Measurements from ENCODE around the gene SIM2.

DNA sequence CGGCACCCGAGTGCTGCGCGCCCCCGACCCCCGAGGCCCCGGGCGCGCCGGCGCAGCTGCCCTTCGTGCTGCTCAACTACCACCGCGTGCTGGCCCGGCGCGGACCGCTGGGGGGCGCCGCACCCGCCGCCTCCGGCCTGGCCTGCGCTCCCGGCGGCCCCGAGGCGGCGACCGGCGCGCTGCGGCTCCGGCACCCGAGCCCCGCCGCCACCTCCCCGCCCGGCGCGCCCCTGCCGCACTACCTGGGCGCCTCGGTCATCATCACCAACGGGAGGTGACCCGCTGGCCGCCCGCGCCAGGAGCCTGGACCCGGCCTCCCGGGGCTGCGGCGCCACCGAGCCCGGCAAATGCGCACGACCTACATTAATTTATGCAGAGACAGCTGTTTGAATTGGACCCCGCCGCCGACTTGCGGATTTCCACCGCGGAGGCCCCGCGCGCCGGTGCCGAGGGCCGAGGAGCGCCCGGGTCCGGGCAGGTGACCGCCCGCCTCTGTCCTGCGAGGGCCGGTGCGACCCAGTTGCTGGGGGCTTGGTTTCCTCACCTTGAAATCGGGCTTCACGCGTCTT is 49.0 kb downstream of the SIM2 start:
- TF ChIP-seq, protein P1, sequence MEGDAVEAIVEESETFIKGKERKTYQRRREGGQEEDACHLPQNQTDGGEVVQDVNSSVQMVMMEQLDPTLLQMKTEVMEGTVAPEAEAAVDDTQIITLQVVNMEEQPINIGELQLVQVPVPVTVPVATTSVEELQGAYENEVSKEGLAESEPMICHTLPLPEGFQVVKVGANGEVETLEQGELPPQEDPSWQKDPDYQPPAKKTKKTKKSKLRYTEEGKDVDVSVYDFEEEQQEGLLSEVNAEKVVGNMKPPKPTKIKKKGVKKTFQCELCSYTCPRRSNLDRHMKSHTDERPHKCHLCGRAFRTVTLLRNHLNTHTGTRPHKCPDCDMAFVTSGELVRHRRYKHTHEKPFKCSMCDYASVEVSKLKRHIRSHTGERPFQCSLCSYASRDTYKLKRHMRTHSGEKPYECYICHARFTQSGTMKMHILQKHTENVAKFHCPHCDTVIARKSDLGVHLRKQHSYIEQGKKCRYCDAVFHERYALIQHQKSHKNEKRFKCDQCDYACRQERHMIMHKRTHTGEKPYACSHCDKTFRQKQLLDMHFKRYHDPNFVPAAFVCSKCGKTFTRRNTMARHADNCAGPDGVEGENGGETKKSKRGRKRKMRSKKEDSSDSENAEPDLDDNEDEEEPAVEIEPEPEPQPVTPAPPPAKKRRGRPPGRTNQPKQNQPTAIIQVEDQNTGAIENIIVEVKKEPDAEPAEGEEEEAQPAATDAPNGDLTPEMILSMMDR (IDR thresholded peaks at IDR 0.05) = no peak
- TF ChIP-seq EP300 (IDR thresholded peaks at IDR 0.05) (no peak), POLR2A (IDR thresholded peaks at IDR 0.05) (no peak)
